ENCODE measurements around the gene IRS2.

The IRS2 gene

GRCh38 chr13:109755997-109756396 lies 30.4 kb downstream of the IRS2 start:
- DNase-seq (ENCODE audit: low read depth in 2 of 2): no peak

- no peak for DNase-seq (ENCODE audit: low read depth in 2 of 2)
These were observed 30.8 kb downstream of the IRS2 start for GRCh38 chr13:109755551-109755950.

- no peak for DNase-seq (ENCODE audit: low read depth in 2 of 2)
These were observed 34.9 kb downstream of the IRS2 start for GRCh38 chr13:109751477-109751876.

GRCh38 chr13:109750221-109750775 lies 36.1 kb downstream of the IRS2 start:
- no peak for DNase-seq (ENCODE audit: low read depth in 2 of 2)

GRCh38 chr13:109749365-109749764 lies 37.0 kb downstream of the IRS2 start:
- no peak for DNase-seq (ENCODE audit: low read depth in 2 of 2)

GRCh38 chr13:109748677-109749076 lies 37.7 kb downstream of the IRS2 start:
- no peak for DNase-seq (ENCODE audit: low read depth in 2 of 2)

GRCh38 chr13:109747524-109747923 lies 38.9 kb downstream of the IRS2 start:
- no peak for DNase-seq (ENCODE audit: low read depth in 2 of 2)

GRCh38 chr13:109746364-109746763 lies 40.0 kb downstream of the IRS2 start:
- no peak for DNase-seq (ENCODE audit: low read depth in 2 of 2)

- no peak for DNase-seq (ENCODE audit: low read depth in 2 of 2)
These were observed 40.7 kb downstream of the IRS2 start for GRCh38 chr13:109745702-109746101.

- no peak for DNase-seq (ENCODE audit: low read depth in 2 of 2)
These were observed 41.3 kb downstream of the IRS2 start for GRCh38 chr13:109745060-109745459.

GRCh38 chr13:109744512-109745051 lies 41.8 kb downstream of the IRS2 start:
- DNase-seq (ENCODE audit: low read depth in 2 of 2): no peak

GRCh38 chr13:109743706-109744453 lies 42.5 kb downstream of the IRS2 start:
- DNase-seq (ENCODE audit: low read depth in 2 of 2): no peak

- DNase-seq (ENCODE audit: low read depth in 2 of 2): no peak
These were observed 44.4 kb downstream of the IRS2 start for GRCh38 chr13:109741966-109742365.

- no peak for DNase-seq (ENCODE audit: low read depth in 2 of 2)
These were observed 45.7 kb downstream of the IRS2 start for GRCh38 chr13:109740721-109741120.

GRCh38 chr13:109740121-109740520 lies 46.3 kb downstream of the IRS2 start:
- DNase-seq (ENCODE audit: low read depth in 2 of 2): no peak

- DNase-seq (ENCODE audit: low read depth in 2 of 2): no peak
These were observed 48.1 kb downstream of the IRS2 start for GRCh38 chr13:109738298-109738746.

- DNase-seq (ENCODE audit: low read depth in 2 of 2): no peak
These were observed 48.8 kb downstream of the IRS2 start for GRCh38 chr13:109737606-109738005.

- no peak for DNase-seq (ENCODE audit: low read depth in 2 of 2)
These were observed 49.3 kb downstream of the IRS2 start for GRCh38 chr13:109737046-109737573.

GRCh38 chr13:109735436-109735966 lies 50.9 kb downstream of the IRS2 start:
- no peak for DNase-seq (ENCODE audit: low read depth in 2 of 2)

GRCh38 chr13:109734002-109734785 lies 52.2 kb downstream of the IRS2 start:
- no peak for DNase-seq (ENCODE audit: low read depth in 2 of 2)

- no peak for DNase-seq (ENCODE audit: low read depth in 2 of 2)
These were observed 52.8 kb downstream of the IRS2 start for GRCh38 chr13:109733550-109733949.

Data from stimulated activated CD8-positive, alpha-beta memory T cell treated with anti-CD3 and anti-CD28 coated beads, Interleukin-2, amount 100 ng/mL, for 48 hours (primary cell).